ENCODE results near the gene HOXB5.

- TF ChIP-seq, protein P1, sequence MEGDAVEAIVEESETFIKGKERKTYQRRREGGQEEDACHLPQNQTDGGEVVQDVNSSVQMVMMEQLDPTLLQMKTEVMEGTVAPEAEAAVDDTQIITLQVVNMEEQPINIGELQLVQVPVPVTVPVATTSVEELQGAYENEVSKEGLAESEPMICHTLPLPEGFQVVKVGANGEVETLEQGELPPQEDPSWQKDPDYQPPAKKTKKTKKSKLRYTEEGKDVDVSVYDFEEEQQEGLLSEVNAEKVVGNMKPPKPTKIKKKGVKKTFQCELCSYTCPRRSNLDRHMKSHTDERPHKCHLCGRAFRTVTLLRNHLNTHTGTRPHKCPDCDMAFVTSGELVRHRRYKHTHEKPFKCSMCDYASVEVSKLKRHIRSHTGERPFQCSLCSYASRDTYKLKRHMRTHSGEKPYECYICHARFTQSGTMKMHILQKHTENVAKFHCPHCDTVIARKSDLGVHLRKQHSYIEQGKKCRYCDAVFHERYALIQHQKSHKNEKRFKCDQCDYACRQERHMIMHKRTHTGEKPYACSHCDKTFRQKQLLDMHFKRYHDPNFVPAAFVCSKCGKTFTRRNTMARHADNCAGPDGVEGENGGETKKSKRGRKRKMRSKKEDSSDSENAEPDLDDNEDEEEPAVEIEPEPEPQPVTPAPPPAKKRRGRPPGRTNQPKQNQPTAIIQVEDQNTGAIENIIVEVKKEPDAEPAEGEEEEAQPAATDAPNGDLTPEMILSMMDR (conservative IDR thresholded peaks at IDR 0.05; ENCODE audit: low read length) = no peak
- TF ChIP-seq EZH2phosphoT487 (IDR thresholded peaks at IDR 0.05; ENCODE audit: borderline replicate concordance) = no peak
Measured at GRCh38 chr17:48544349-48545021, 49.1 kb downstream of the HOXB5 start.

All from Loucy (cell line).